MM.1S (cell line): ENCODE measurements around the gene CDKN2B-AS1.

Experiments used
- DNase-seq: peaks from one replicate; pipeline ENCODE4 v3.0.0-alpha.2; 2015
- H2AFZ ChIP-seq: fragments of 300-600 bp; sonication (generic); 2 replicates; pipeline ENCODE4 v1.6.0; 2016; ENCODE audit warnings: antibody characterized with exemption, low read length
- H3F3A ChIP-seq: fragments of 300-600 bp; sonication (generic); 2 replicates; pipeline ENCODE4 v1.6.1; 2016; ENCODE audit warnings: mild to moderate bottlenecking, antibody characterized with exemption, low read length, moderate library complexity, mixed read lengths; ENCODE audit not compliant: insufficient read depth
- H3K27ac ChIP-seq: fragments of 300-600 bp; sonication (generic); 2 replicates; pipeline ENCODE4 v1.5.1; 2016; ENCODE audit warnings: mild to moderate bottlenecking, low read length
- H3K27me3 ChIP-seq: fragments of 300-600 bp; sonication (generic); replicated peaks from 2 replicates; pipeline ENCODE4 v1.6.0; 2016; ENCODE audit warnings: low read length; ENCODE audit not compliant: insufficient read depth
- H3K36me3 ChIP-seq: fragments of 300-600 bp; sonication (generic); replicated peaks from 2 replicates; pipeline ENCODE4 v1.6.1; 2016; ENCODE audit warnings: mild to moderate bottlenecking, low read length, mixed read lengths; ENCODE audit not compliant: insufficient read depth
- H3K4me1 ChIP-seq: fragments of 300-600 bp; sonication (generic); 2 replicates; pipeline ENCODE4 v1.6.1; 2016; ENCODE audit warnings: low read length, mixed read lengths
- H3K4me2 ChIP-seq: fragments of 300-600 bp; sonication (generic); 2 replicates; pipeline ENCODE4 v1.6.0; 2016; ENCODE audit warnings: low read depth, low read length
- H3K4me3 ChIP-seq: fragments of 300-600 bp; sonication (generic); 2 replicates; pipeline ENCODE4 v1.5.1; 2016; ENCODE audit warnings: low read length, mixed read lengths
- H3K79me2 ChIP-seq: fragments of 300-600 bp; sonication (generic); 2 replicates; pipeline ENCODE4 v1.6.1; 2016; ENCODE audit warnings: mixed run types, low read length, mixed read lengths
- H3K9ac ChIP-seq: fragments of 300-600 bp; sonication (generic); 2 replicates; pipeline ENCODE4 v1.6.1; 2016; ENCODE audit warnings: low read length, mixed read lengths
- H3K9me2 ChIP-seq: fragments of 300-600 bp; sonication (generic); replicated peaks from 2 replicates; pipeline ENCODE4 v1.6.1; 2016; ENCODE audit warnings: mild to moderate bottlenecking, low read length, mixed read lengths; ENCODE audit not compliant: insufficient read depth
- H3K9me3 ChIP-seq: fragments of 300-600 bp; sonication (generic); replicated peaks from 2 replicates; pipeline ENCODE4 v1.6.1; 2016; ENCODE audit warnings: mild to moderate bottlenecking, low read length, mixed read lengths; ENCODE audit not compliant: insufficient read depth
- H4K20me1 ChIP-seq: fragments of 300-600 bp; sonication (generic); 2 replicates; pipeline ENCODE4 v1.6.1; 2016; ENCODE audit warnings: mild to moderate bottlenecking, low read length, moderate library complexity, mixed read lengths; ENCODE audit not compliant: insufficient read depth
- EZH2 ChIP-seq: fragments of 300-600 bp; sonication (generic); optimal IDR thresholded peaks from 2 replicates; pipeline ENCODE3; 2017; ENCODE audit warnings: low read depth, mild to moderate bottlenecking, antibody characterized with exemption, low read length, mixed read lengths
- EZH2phosphoT487 ChIP-seq: fragments of 300-600 bp; sonication (generic); IDR thresholded peaks from 2 replicates; pipeline ENCODE4 v1.6.1; 2018; ENCODE audit warnings: antibody characterized with exemption, low read length
- TF ChIP-seq, protein P1 (sequence below): fragments of 300-600 bp; sonication (generic); IDR thresholded peaks from 2 replicates; pipeline ENCODE4 v1.5.1; 2016; ENCODE audit warnings: antibody characterized with exemption, low read length, mixed read lengths

CDKN2B-AS1 gene

DNA sequence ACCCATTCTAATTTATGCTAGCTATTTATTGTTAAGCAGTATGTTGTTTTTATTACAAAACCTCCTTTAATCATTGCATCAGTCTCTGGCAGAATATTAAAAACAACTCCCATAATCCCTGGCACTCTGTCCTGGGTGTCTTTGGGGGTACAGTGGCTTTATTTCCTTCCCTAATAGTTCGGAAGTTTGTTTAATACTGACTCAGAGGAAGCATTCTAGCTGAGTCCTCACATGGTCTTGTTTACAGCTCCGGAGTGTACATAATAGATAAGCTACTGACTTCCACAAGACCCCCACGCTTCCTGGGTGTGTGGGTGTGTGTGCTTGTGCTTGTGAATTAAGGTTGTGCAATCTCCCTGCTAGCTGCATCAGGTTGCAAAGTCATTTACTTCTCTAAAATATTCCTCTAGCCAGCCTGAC lies 164.3 kb downstream of the CDKN2B-AS1 start:
- no peaks in the 10 kb centered on the region for H3K79me2 ChIP-seq
- H4K20me1 ChIP-seq, result no peaks in the 10 kb centered on the region
- TF ChIP-seq, protein P1, sequence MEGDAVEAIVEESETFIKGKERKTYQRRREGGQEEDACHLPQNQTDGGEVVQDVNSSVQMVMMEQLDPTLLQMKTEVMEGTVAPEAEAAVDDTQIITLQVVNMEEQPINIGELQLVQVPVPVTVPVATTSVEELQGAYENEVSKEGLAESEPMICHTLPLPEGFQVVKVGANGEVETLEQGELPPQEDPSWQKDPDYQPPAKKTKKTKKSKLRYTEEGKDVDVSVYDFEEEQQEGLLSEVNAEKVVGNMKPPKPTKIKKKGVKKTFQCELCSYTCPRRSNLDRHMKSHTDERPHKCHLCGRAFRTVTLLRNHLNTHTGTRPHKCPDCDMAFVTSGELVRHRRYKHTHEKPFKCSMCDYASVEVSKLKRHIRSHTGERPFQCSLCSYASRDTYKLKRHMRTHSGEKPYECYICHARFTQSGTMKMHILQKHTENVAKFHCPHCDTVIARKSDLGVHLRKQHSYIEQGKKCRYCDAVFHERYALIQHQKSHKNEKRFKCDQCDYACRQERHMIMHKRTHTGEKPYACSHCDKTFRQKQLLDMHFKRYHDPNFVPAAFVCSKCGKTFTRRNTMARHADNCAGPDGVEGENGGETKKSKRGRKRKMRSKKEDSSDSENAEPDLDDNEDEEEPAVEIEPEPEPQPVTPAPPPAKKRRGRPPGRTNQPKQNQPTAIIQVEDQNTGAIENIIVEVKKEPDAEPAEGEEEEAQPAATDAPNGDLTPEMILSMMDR, result no peak
- TF ChIP-seq EZH2 (no peak), EZH2phosphoT487 (no peak)
- H3K27me3 ChIP-seq, result no peaks in the 10 kb centered on the region
- no peak overlapping the region for H3K9ac ChIP-seq
- H3K4me3 ChIP-seq, result no peak overlapping the region
- H3K36me3 ChIP-seq, result no peaks in the 10 kb centered on the region
- no peaks in the 10 kb centered on the region for H3K9me2 ChIP-seq
- H3F3A ChIP-seq, result no peaks in the 10 kb centered on the region
- DNase-seq, result no peak
- H3K4me1 ChIP-seq, result no peaks in the 10 kb centered on the region
- H3K4me2 ChIP-seq, result no peak overlapping the region
- H3K27ac ChIP-seq, result no peak overlapping the region
- H3K9me3 ChIP-seq, result no peaks in the 10 kb centered on the region
- H2AFZ ChIP-seq, result no peak overlapping the region

DNA sequence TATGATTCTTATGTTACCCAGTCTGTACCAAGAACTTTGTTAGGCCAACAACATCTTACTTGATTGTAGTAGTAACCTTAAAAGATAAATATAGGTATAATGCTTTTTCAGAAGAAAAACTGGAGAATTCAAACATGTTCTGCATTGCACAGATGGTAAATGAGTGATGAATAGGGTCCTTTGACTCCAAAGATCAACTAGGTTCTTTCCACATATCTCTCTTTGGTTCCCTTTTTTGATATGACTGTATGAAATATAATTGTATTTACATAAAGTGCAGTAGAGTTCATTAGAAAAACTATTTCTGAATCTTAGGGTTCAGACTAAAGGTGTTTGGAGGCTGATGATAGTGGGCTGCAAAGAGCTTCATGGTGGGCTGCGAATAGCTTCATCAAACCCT lies 165.0 kb downstream of the CDKN2B-AS1 start:
- no peaks in the 10 kb centered on the region for H3K9me3 ChIP-seq
- no peaks in the 10 kb centered on the region for H3F3A ChIP-seq
- no peak overlapping the region for H3K27ac ChIP-seq
- no peak overlapping the region for H2AFZ ChIP-seq
- no peaks in the 10 kb centered on the region for H3K27me3 ChIP-seq
- no peak overlapping the region for H3K4me3 ChIP-seq
- no peaks in the 10 kb centered on the region for H3K4me1 ChIP-seq
- H3K9ac ChIP-seq, result no peak overlapping the region
- no peak for DNase-seq
- H3K4me2 ChIP-seq, result no peak overlapping the region
- H3K36me3 ChIP-seq, result no peaks in the 10 kb centered on the region
- H3K79me2 ChIP-seq, result no peaks in the 10 kb centered on the region
- H4K20me1 ChIP-seq, result no peaks in the 10 kb centered on the region
- H3K9me2 ChIP-seq, result no peaks in the 10 kb centered on the region
- TF ChIP-seq EZH2phosphoT487, result no peak
- TF ChIP-seq EZH2, result no peak
- TF ChIP-seq, protein P1, result no peak

DNA sequence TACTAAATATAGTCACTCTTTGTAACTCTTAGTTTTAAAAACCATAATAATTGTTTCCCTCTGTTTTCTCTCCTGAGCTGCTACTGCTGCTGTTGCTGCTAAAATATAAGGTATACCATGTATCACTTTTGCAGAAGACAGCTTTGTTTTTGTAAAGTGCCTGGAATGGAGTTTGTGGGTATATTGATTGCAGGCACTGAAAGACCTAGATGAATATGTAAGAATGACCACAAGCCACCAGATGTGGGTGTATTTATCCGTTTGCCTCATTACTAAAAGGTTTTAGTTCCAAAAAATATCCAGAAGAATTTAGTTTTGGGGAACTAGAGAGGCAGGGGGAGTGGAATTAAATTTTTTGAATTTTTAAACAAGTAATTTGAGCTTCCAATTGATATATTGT lies 165.6 kb downstream of the CDKN2B-AS1 start:
- no peak for DNase-seq
- Histone ChIP-seq H3K4me1 (no peaks in the 10 kb centered on the region), H3K36me3 (no peaks in the 10 kb centered on the region), H4K20me1 (no peaks in the 10 kb centered on the region), H3K9me2 (no peaks in the 10 kb centered on the region), H3K27me3 (no peaks in the 10 kb centered on the region), H3K4me3 (no peak overlapping the region), H3K4me2 (no peak overlapping the region), H3K9ac (no peak overlapping the region), H3K9me3 (no peaks in the 10 kb centered on the region), H2AFZ (no peak overlapping the region), H3K79me2 (no peaks in the 10 kb centered on the region), H3K27ac (no peak overlapping the region), H3F3A (no peaks in the 10 kb centered on the region)
- TF ChIP-seq, protein P1, result no peak
- TF ChIP-seq EZH2 (no peak), EZH2phosphoT487 (no peak)
